Esophagus (tissue), 2 donors: ENCODE data around the gene GSK3B. TPM values are rescaled to one million over a fixed set of nuclear protein-coding genes. Genes with fewer than 3 reads are reported as not detected.

Experiments used
- H3K27ac ChIP-seq, 2 donors: one replicate each; pipeline ENCODE4 v1.5.1; 2013; ENCODE audit warnings: low read depth in 2 of 2, mild to moderate bottlenecking in 2 of 2, inconsistent platforms in 1 of 2, low read length in 1 of 2, moderate library complexity in 1 of 2
- H3K27me3 ChIP-seq, 2 donors: one replicate each; pipeline ENCODE4 v1.6.1; 2013; ENCODE audit warnings: low read length in 2 of 2, control low read depth in 1 of 2, mild to moderate bottlenecking in 1 of 2; ENCODE audit not compliant: insufficient read depth in 2 of 2, control insufficient read depth in 1 of 2
- H3K36me3 ChIP-seq, 2 donors: one replicate each; pipeline ENCODE4 v1.6.1; 2013; ENCODE audit warnings: low read length in 1 of 2; ENCODE audit not compliant: control insufficient read depth in 2 of 2, insufficient read depth in 2 of 2
- H3K4me1 ChIP-seq, 2 donors: one replicate each; pipeline ENCODE4 v1.6.1; 2013; ENCODE audit warnings: low read length in 1 of 2; ENCODE audit not compliant: control insufficient read depth in 2 of 2, insufficient read depth in 2 of 2
- H3K4me3 ChIP-seq, 2 donors: one replicate each; pipeline ENCODE4 v1.5.1; 2013; ENCODE audit warnings: low read length in 2 of 2, mild to moderate bottlenecking in 2 of 2, low read depth in 1 of 2, moderate library complexity in 1 of 2
- H3K9me3 ChIP-seq, 2 donors: one replicate each; pipeline ENCODE4 v1.6.1; 2013; ENCODE audit warnings: mild to moderate bottlenecking in 2 of 2, low read depth in 1 of 2, low read length in 1 of 2, moderate library complexity in 1 of 2; ENCODE audit not compliant: control insufficient read depth in 2 of 2, insufficient read depth in 1 of 2
- WGBS, 2 donors: extraction: QIAGEN DNeasy Blood & Tissue Kit; methylation state at CpG; one replicate each; pipeline ENCODE4 v1.1.7; 2013; 5-methylcytosine and 5-hydroxymethylcytosine counted together
- polyA plus RNA-seq, 2 donors: library from polyadenylated mRNA; stranded (reverse); fragments of 200-250 nt; gene quantifications; one replicate each; pipeline ENCODE4 v1.2.3, GENCODE V29; 2013
- donor health status: healthy with polysubstance abuse.
- donor health status: Bipolar disorder and iron deficiency.

The GSK3B gene
- polyA plus RNA-seq, 2 donors: 8.8 to 12.0 TPM

DNA sequence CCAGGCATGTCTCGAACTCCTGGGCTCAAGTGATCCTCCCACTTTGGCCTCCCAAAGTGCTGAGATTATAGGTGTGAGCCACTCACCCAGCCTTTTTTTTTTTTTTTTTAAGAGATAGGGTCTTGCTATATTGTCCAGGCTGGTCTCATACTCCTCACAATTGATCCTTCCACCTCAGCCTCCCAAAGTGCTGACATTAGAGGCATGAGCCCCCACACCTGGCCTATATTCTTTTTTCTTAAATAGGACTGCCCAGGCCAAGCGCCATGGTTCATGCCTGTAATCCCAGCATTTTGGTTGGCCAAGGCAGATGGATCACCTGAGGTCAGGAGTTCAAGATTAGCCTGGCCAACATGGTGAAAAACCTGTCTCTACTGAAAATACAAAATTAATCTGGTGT lies 299.8 kb downstream of the GSK3B start:
- Histone ChIP-seq H3K27me3 (no peaks in the 10 kb centered on the region), H3K4me3 (no peak overlapping the region), H3K4me1 (peaks cover 0 to 2% of the 10 kb centered on the region in 2 donors), H3K36me3 (no peaks in the 10 kb centered on the region), H3K9me3 (no peaks in the 10 kb centered on the region), H3K27ac (no peak overlapping the region)
- 95 to 100% methylated on average over 2 of the region's 2 CpGs for WGBS, 2 donors

DNA sequence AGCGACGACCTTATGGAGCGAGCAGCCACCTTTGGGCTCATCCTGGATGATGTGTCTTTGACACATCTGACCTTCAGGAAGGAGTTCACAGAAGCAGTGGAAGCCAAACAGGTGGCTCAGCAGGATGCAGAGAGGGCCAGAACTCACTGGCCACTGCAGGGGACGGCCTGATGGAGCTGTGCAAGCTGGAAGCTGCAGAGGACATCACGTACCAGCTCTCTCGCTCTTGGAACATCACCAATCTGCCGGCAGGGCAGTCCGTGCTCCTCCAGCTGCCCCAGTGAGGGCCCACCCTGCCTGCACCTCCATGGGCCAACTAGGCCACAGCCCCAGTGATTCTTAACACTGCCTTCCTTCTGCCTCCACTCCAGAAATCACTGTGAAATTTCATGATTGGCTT lies 302.0 kb downstream of the GSK3B start:
- Histone ChIP-seq H3K27ac (no peak overlapping the region), H3K9me3 (no peaks in the 10 kb centered on the region), H3K27me3 (no peaks in the 10 kb centered on the region), H3K4me3 (no peak overlapping the region), H3K4me1 (peaks cover 0 to 2% of the 10 kb centered on the region in 2 donors), H3K36me3 (no peaks in the 10 kb centered on the region)
- WGBS, 2 donors: 87 to 98% methylated on average over 8 of the region's 8 CpGs

DNA sequence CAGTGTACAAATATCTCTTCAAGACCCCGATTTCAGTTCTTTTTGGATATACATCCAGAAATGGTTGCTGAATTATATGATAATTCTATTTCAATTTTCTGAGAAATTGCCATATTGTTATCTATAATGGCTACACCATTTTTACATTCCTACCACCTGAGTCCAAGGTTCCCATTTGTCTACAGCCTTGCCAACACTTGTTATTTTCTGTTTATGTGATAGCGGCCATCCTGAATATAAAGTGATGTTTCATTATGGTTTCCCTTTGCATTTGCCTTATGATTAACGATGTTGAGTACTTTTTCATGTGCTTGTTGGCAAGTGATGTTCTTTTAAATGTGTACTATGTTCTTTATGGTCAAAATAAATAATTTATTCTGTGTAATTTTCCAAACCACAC lies 303.9 kb downstream of the GSK3B start:
- 88 to 90% methylated on average over 3 of the region's 3 CpGs for WGBS, 2 donors
- Histone ChIP-seq H3K36me3 (no peaks in the 10 kb centered on the region), H3K4me1 (peaks cover 0 to 2% of the 10 kb centered on the region in 2 donors), H3K4me3 (no peak overlapping the region), H3K27me3 (no peaks in the 10 kb centered on the region), H3K27ac (no peak overlapping the region), H3K9me3 (no peaks in the 10 kb centered on the region)

DNA sequence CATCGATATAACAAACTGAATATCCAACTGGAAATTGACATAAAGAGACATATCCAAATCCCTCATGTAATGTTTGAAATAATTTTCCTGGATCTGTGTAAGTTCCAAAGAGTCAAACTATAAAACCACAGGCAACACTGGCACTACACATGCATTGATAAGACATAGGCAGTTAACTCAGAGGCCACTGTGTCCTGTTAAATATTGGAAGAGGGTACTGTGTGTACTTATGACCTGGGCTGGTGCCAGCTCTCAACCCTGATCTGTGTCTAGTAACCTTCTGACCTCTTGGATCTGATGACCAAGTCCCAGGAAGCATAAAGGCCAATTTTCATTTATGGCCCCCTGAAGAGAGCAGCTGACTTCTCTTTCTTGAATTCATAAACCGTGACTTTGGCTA lies 307.8 kb downstream of the GSK3B start:
- Histone ChIP-seq H3K9me3 (no peaks in the 10 kb centered on the region), H3K27me3 (no peaks in the 10 kb centered on the region), H3K27ac (no peak overlapping the region), H3K36me3 (no peaks in the 10 kb centered on the region), H3K4me1 (no peaks in the 10 kb centered on the region), H3K4me3 (no peak overlapping the region)
- WGBS, 2 donors: 85 to 89% methylated on average over 2 of the region's 2 CpGs

GRCh38 chr3:119783883-119784282 lies 310.4 kb downstream of the GSK3B start:
- H3K36me3 ChIP-seq: no peaks in the 10 kb centered on the region
- WGBS, 2 donors: 71 to 72% methylated on average over 7 of the region's 7 CpGs
- H3K27ac ChIP-seq: no peak overlapping the region
- no peak overlapping the region for H3K4me3 ChIP-seq
- H3K9me3 ChIP-seq: no peaks in the 10 kb centered on the region
- no peaks in the 10 kb centered on the region for H3K27me3 ChIP-seq
- H3K4me1 ChIP-seq: no peaks in the 10 kb centered on the region

DNA sequence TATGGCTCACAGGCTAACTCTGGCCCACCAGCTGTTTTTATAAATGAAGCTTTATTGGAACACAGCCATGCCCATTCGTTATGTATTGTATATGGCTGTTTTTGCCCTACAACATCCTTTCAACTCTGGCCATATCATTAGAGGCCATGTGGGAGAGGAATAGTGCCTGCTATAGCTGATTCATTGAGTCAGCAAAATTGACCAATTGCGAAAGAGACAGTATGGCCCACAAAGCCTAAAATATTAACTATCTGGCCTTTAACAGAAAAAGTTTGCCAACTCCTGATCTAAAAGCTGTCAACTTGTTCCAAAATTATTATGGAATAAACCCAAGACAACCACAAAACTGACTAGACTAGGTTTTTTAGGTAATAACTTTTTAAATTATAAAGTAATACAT lies 311.0 kb downstream of the GSK3B start:
- 74 to 79% methylated on average over 2 of the region's 2 CpGs for WGBS, 2 donors
- Histone ChIP-seq H3K4me1 (no peaks in the 10 kb centered on the region), H3K4me3 (no peak overlapping the region)

GRCh38 chr3:119782460-119782859 lies 311.8 kb downstream of the GSK3B start:
- 81 to 90% methylated on average over 1 of the region's 1 CpG for whole genome bisulfite sequencing, 2 donors
- H3K27ac ChIP-seq: no peak overlapping the region

More for the DNA sequence above, 311.0 kb downstream of the GSK3B start:
- no peak overlapping the region for H3K27ac ChIP-seq
- no peaks in the 10 kb centered on the region for H3K36me3 ChIP-seq
- no peaks in the 10 kb centered on the region for H3K9me3 ChIP-seq
- no peaks in the 10 kb centered on the region for H3K27me3 ChIP-seq

GRCh38 chr3:119781330-119782198 lies 312.7 kb downstream of the GSK3B start, which contains the start of gene NR1I2:
Gene NR1I2, plus strand, starts transcription at chr3:119782101.
- H3K4me3 ChIP-seq: no peak within 1 kb of the TSS
- no peaks in the 10 kb centered on the region for H3K9me3 ChIP-seq
- H3K27me3 ChIP-seq: no peaks in the 10 kb centered on the region
- H3K36me3 ChIP-seq: no peaks in the 10 kb centered on the region
- H3K4me1 ChIP-seq: no peaks in the 10 kb centered on the region
- 73 to 78% methylated on average over 10 of the region's 10 CpGs for WGBS, 2 donors
- no peak within 1 kb of the TSS for H3K27ac ChIP-seq

More at GRCh38 chr3:119782460-119782859, 311.8 kb downstream of the GSK3B start:
- Histone ChIP-seq H3K36me3 (no peaks in the 10 kb centered on the region), H3K4me1 (no peaks in the 10 kb centered on the region), H3K27me3 (no peaks in the 10 kb centered on the region), H3K9me3 (no peaks in the 10 kb centered on the region), H3K4me3 (no peak overlapping the region)

- 75% methylated on average over 2 of the region's 2 CpGs for WGBS, 2 donors
- Histone ChIP-seq H3K27me3 (no peaks in the 10 kb centered on the region), H3K27ac (no peak overlapping the region), H3K4me1 (no peaks in the 10 kb centered on the region), H3K4me3 (no peak overlapping the region), H3K36me3 (no peaks in the 10 kb centered on the region), H3K9me3 (no peaks in the 10 kb centered on the region)
Observed at GRCh38 chr3:119779731-119780383, 314.4 kb downstream of the GSK3B start.
